Measurements from ENCODE around the gene TAF11L3.
"Not testable (repeated sequence)": the region's sequence is repeated elsewhere in the genome, so short reads cannot be mapped to it uniquely, and the experiment has no call there.

The TAF11L3 gene

GRCh38 chr5:17528369-17528768, 10.2 kb downstream of the TAF11L3 start, which contains the start of gene TAF11L6:
TSS of gene TAF11L6 (plus strand) at chr5:17528669.
- DNase-seq; in situ Hi-C loops (cut with HindIII; ENCODE audit: low pct_ligation_motif_present, low pct_unique_long_range_greater_than_20kb, low sequenced_read_pairs): not testable (repeated sequence)
